Stimulated activated CD8-positive, alpha-beta memory T cell treated with anti-CD3 and anti-CD28 coated beads, Interleukin-4, amount 100 ng/mL, for 1 hour (primary cell): ENCODE measurements around the gene SFN.
A peak's percentile ranks its signal among the peaks of the same experiment; 100 is the strongest.
"Not testable (repeated sequence)": the region's sequence is repeated elsewhere in the genome, so short reads cannot be mapped to it uniquely, and the experiment has no call there.

Experiments used
- DNase-seq, 2 donors: peaks; one replicate each; pipeline ENCODE4 v3.0.0-alpha.2; 2020; ENCODE audit warnings: low read depth in 2 of 2, low spot score in 1 of 2

The SFN gene

GRCh38 chr1:26864610-26865480, 1.9 kb downstream of the SFN start:
- DNase-seq, result peak; percentile 74 to 88

GRCh38 chr1:26873097-26873496, 10.1 kb downstream of the SFN start:
- DNase-seq, result not testable (repeated sequence)

- no peak for DNase-seq
Observed at GRCh38 chr1:26874896-26875295, 11.9 kb downstream of the SFN start.

- no peak for DNase-seq
Observed at GRCh38 chr1:26877326-26877725, 14.4 kb downstream of the SFN start.

GRCh38 chr1:26879793-26880192, 16.8 kb downstream of the SFN start:
- DNase-seq, result no peak

- not testable (repeated sequence) for DNase-seq
Observed at GRCh38 chr1:26881611-26882010, 18.7 kb downstream of the SFN start.

- DNase-seq, result no peak
Observed at GRCh38 chr1:26882696-26883463, 19.9 kb downstream of the SFN start.

- no peak for DNase-seq
Observed at GRCh38 chr1:26887125-26887524, 24.2 kb downstream of the SFN start.

GRCh38 chr1:26888231-26888630, 25.3 kb downstream of the SFN start:
- DNase-seq, result no peak

- peak; percentile 46 to 58 for DNase-seq
Observed at GRCh38 chr1:26889551-26890466, 26.9 kb downstream of the SFN start, which contains the start of gene GPN2. Gene GPN2, minus strand, starts transcription at chr1:26890283. Its CDS starts 187 bp downstream, at chr1:26890096.

GRCh38 chr1:26890467-26890796, 27.5 kb downstream of the SFN start:
- no peak for DNase-seq

GRCh38 chr1:26894263-26894662, 31.3 kb downstream of the SFN start:
- DNase-seq, result no peak

- DNase-seq, result no peak
Observed at GRCh38 chr1:26897351-26897750, 34.4 kb downstream of the SFN start.

GRCh38 chr1:26900001-26900814, 37.3 kb downstream of the SFN start, which contains the start of gene GPATCH3:
Gene GPATCH3, minus strand, starts transcription at chr1:26900467. Its CDS starts 25 bp downstream, at chr1:26900442.
- peak; percentile 71 to 76 for DNase-seq

- DNase-seq, result no peak
Observed at GRCh38 chr1:26900815-26901511, 38.0 kb downstream of the SFN start.

- DNase-seq, result no peak
Observed at GRCh38 chr1:26907071-26907917, 44.3 kb downstream of the SFN start.

GRCh38 chr1:26909951-26910342, 47.0 kb downstream of the SFN start:
- DNase-seq, result no peak

GRCh38 chr1:26910343-26911160, 47.6 kb downstream of the SFN start:
- no peak for DNase-seq
